Activated B cell treated with CpG ODN at 0.5 μM for 24 hours (primary cell): ENCODE results near the gene ANKS1B. TPM values are rescaled to one million over a fixed set of nuclear protein-coding genes. Genes with fewer than 3 reads are reported as not detected.

Source experiments
- ATAC-seq: fragments of 200-7000 bp; cut with Tn5 transposase; one replicate; pipeline ENCODE4 v1.10.0; 2021; ENCODE audit warnings: low read depth, mild to moderate bottlenecking, moderate library complexity
- CTCF ChIA-PET: fragments of 350-600 bp; sonication (Branson Sonifier 250); formaldehyde crosslinking; loops from one replicate; lab custom pipeline; 2021; ENCODE audit warnings: antibody characterized with exemption; lab: Charles Lee
- POLR2A ChIA-PET: fragments of 350-600 bp; sonication (Branson Sonifier 250); formaldehyde crosslinking; loops from one replicate; lab custom pipeline; 2021; ENCODE audit warnings: antibody characterized with exemption; lab: Charles Lee
- DNase-seq: peaks from one replicate; pipeline ENCODE4 v3.0.0; 2022
- H3K27ac Mint-ChIP-seq: one replicate; pipeline ENCODE4 v1.8.0; 2020; ENCODE audit warnings: mixed read lengths
- H3K27me3 Mint-ChIP-seq: one replicate; pipeline ENCODE4 v1.8.0; 2021; ENCODE audit warnings: mixed read lengths
- H3K36me3 Mint-ChIP-seq: one replicate; pipeline ENCODE4 v1.8.0; 2021; ENCODE audit warnings: low read depth, mixed read lengths
- H3K4me1 Mint-ChIP-seq: one replicate; pipeline ENCODE4 v1.8.0; 2021; ENCODE audit warnings: mixed read lengths
- H3K4me3 Mint-ChIP-seq: one replicate; pipeline ENCODE4 v1.8.0; 2020; ENCODE audit warnings: mild to moderate bottlenecking, mixed read lengths
- H3K9me3 Mint-ChIP-seq: one replicate; pipeline ENCODE4 v1.8.0; 2020; ENCODE audit warnings: mixed read lengths
- CTCF ChIP-seq: fragments of 200-600 bp; IDR thresholded peaks from one replicate; pipeline ENCODE4 v1.8.0; 2022; ENCODE audit warnings: antibody characterized with exemption, mild to moderate bottlenecking
- intact Hi-C: fragments of 100-400 bp; cut with micrococcal nuclease; formaldehyde crosslinking; loops from one replicate; pipeline ENCODE4 v1.15.1; 2024
- total RNA-seq: library from RNA; stranded (reverse); gene quantifications from 2 replicates; pipeline ENCODE4 v1.2.3, GENCODE V29; 2022

Gene ANKS1B
- not detected in 2 replicates for total RNA-seq

DNA sequence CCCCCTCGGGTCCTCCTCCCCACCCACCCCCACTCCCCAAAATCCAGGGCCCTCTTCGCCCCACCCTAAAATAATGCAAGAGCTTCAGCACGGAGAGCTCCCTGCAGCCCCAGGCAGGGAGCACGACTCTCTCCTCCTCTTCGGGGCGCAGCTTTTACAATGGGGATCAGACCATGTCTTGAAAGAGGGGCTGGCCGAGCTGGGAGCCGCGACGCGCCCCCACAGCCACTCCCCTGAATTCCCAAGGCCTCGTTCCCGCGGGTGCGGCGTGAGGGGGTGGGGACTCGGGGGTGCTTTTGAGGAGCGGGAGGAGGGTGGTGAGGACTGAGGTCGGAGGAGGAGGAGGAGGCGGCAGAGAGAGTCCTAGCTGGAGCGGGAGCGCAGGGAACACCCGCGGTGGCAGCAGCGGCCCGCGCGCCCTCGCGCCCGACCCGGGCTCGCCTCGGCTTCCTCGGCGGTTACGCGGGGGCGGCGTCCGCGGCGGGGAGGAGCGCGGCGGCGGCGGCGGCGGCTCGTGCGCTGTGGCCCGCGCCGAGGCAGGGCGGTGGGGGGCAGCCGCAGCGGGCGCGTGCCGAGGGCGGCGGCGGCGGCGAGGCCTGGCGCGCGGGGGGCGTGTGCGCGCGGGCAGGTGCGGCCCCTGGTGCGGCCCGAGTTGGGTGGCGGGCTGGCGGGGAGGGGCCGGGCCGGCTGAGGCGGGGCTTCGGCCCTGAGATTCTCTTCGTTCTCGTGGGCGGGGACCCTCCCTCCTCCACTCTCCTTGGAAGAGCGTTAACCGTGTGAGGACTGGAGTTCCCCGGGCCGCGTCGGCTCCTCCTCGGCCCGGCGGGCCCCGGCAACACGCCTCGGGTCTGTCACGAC is at the start of gene ANKS1B:
Gene ANKS1B, minus strand, starts transcription at position 666 of the 858 bp plus-strand sequence. CDS start 699 bp downstream, outside the sequence.
- H3K9me3 Mint-ChIP-seq, result no peaks in the 10 kb centered on the region
- peaks cover 16% of the 10 kb centered on the region for H3K4me1 Mint-ChIP-seq
- CTCF ChIA-PET, result no interaction called here
- POLR2A ChIA-PET, result no interaction called here
- peak; percentile 28 for ATAC-seq
- H3K4me3 Mint-ChIP-seq, result peak within 1 kb of the TSS; percentile 68
- H3K27ac Mint-ChIP-seq, result no peak within 1 kb of the TSS
- peaks cover 46% of the 10 kb centered on the region for H3K27me3 Mint-ChIP-seq
- H3K36me3 Mint-ChIP-seq, result no peaks in the 10 kb centered on the region
- no peak for DNase-seq
- no peak for TF ChIP-seq CTCF
- intact Hi-C loops, result no loop called here

- TF ChIP-seq CTCF, result no peak
- H3K36me3 Mint-ChIP-seq, result peaks cover 13% of the 10 kb centered on the region
- no peak overlapping the region for H3K27ac Mint-ChIP-seq
- no peak for ATAC-seq
- H3K4me3 Mint-ChIP-seq, result no peak overlapping the region
- POLR2A ChIA-PET, result no interaction called here
- no peak for DNase-seq
- CTCF ChIA-PET, result no interaction called here
- intact Hi-C loops, result no loop called here
- H3K9me3 Mint-ChIP-seq, result no peaks in the 10 kb centered on the region
- H3K4me1 Mint-ChIP-seq, result no peaks in the 10 kb centered on the region
- H3K27me3 Mint-ChIP-seq, result no peaks in the 10 kb centered on the region
Observed at GRCh38 chr12:100031836-100032235, 47.1 kb upstream of the ANKS1B start.

DNA sequence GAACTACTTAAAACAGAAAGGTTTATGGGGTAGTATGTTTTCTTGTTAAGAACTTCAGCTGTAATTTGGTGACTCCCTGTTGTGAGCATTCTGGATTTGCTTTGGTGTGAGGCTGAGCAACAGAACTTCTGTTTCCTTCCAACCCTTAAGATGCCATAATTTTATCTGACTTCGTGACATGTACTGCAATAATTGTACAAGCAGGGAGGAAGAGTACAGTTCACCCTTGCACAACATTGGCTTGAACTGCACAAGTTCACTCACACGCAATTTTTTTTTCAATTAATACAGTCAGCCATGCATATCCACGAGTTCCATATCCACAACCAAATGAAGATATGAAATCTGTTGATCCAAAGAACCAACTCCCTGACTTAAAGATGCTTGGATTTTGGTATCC is 42.9 kb upstream of the ANKS1B start:
- H3K27ac Mint-ChIP-seq, result no peak overlapping the region
- DNase-seq, result no peak
- no peaks in the 10 kb centered on the region for H3K36me3 Mint-ChIP-seq

DNA sequence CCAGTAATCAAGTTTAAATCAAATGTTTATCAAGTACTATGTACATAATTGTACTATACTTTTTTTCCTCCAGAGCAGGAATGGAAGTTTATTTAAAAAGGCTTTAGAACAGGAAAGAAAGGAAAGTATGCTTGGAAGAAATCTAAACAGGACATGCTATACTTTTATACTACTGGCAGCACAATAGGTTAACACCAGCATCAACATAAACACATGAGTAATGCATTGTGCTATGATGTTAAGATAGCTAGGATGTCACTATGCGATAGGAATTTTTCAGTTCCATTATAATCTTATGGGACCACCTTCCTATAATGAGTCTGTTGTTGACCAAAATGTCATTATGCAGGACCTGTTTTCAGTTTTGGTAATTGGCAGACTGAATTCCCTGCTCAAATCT is 41.5 kb upstream of the ANKS1B start:
- no peaks in the 10 kb centered on the region for H3K27me3 Mint-ChIP-seq
- H3K36me3 Mint-ChIP-seq, result no peaks in the 10 kb centered on the region
- peaks cover 8% of the 10 kb centered on the region for H3K9me3 Mint-ChIP-seq
- ATAC-seq (no peak), DNase-seq (no peak)
- ChIA-PET CTCF (no interaction called here), POLR2A (interaction anchor here (0.6 kb wide), 1 partner anchor 75 kb away, joined by 4 read pairs; no protein-coding TSS in a partner anchor)
- no peak overlapping the region for H3K27ac Mint-ChIP-seq
- H3K4me3 Mint-ChIP-seq, result no peak overlapping the region
- intact Hi-C loops, result no loop called here
- H3K4me1 Mint-ChIP-seq, result no peaks in the 10 kb centered on the region
- TF ChIP-seq CTCF, result no peak

More for the DNA sequence above, 42.9 kb upstream of the ANKS1B start:
- H3K27me3 Mint-ChIP-seq, result no peaks in the 10 kb centered on the region
- POLR2A ChIA-PET, result no interaction called here
- no peak for TF ChIP-seq CTCF
- H3K4me3 Mint-ChIP-seq, result no peak overlapping the region
- CTCF ChIA-PET, result no interaction called here
- intact Hi-C loops, result no loop called here
- H3K9me3 Mint-ChIP-seq, result no peaks in the 10 kb centered on the region
- ATAC-seq, result no peak
- no peaks in the 10 kb centered on the region for H3K4me1 Mint-ChIP-seq

- no peak overlapping the region for H3K27ac Mint-ChIP-seq
- H3K9me3 Mint-ChIP-seq, result peaks cover 8% of the 10 kb centered on the region
- CTCF ChIA-PET, result no interaction called here
- intact Hi-C loops, result no loop called here
- TF ChIP-seq CTCF, result no peak
- no peaks in the 10 kb centered on the region for H3K4me1 Mint-ChIP-seq
- ATAC-seq (no peak), DNase-seq (no peak)
- no peaks in the 10 kb centered on the region for H3K36me3 Mint-ChIP-seq
- POLR2A ChIA-PET, result no interaction called here
- no peak overlapping the region for H3K4me3 Mint-ChIP-seq
- no peaks in the 10 kb centered on the region for H3K27me3 Mint-ChIP-seq
Observed at GRCh38 chr12:100024974-100025555, 40.3 kb upstream of the ANKS1B start.
